K562 (cell line): ENCODE measurements around the gene PPP2R2D.

Experiments used
- POLR2A ChIP-seq: fragments of 450-650 bp; conservative IDR thresholded peaks from 2 replicates; pipeline ENCODE4 v1.6.1; 2016
- POLR2AphosphoS5 ChIP-seq: IDR thresholded peaks from 2 replicates; pipeline ENCODE4 v1.6.1; 2011; ENCODE audit warnings: mild to moderate bottlenecking, low read depth, low read length, moderate library complexity; ENCODE audit not compliant: control insufficient read depth, insufficient read depth
- RBM34 ChIP-seq: fragments of 200-400 bp; formaldehyde crosslinking; IDR thresholded peaks from 2 replicates; pipeline ENCODE4 v1.6.1; 2018; ENCODE audit warnings: low read length, borderline replicate concordance; ENCODE audit not compliant: insufficient read depth
- TARDBP ChIP-seq: fragments of 450-650 bp; IDR thresholded peaks from 2 replicates; pipeline ENCODE4 v1.6.1; 2016

DNA sequence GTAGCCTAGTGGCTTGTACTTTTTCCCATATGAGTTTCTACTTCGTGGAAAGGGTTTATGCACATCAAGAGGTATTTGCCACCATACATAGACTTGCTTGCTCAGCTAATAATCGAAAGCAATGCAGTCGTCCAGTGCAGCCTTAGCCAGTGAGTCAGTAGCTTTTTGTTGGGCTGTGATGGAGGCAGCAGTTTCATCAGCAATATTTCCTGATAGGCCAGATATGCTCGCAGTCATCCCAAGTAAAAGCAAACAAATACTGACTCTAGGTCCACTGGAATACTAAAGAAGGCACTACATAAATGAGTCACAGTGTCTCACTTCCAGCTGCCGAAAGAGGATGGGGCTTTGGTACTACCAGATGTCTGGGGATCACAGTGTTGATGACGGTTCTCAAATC lies 83.0 kb downstream of the PPP2R2D start:
- TF ChIP-seq TARDBP (no peak), POLR2A (no peak), RBM34 (no peak), POLR2AphosphoS5 (no peak)
